ENCODE results near the gene IKZF1. TPM values are rescaled to one million over a fixed set of nuclear protein-coding genes. Genes with fewer than 3 reads are reported as not detected.

The IKZF1 gene
- total RNA-seq, 1 donor from 2014 or later: 3.6 TPM

- no peak for DNase-seq (ENCODE audit: low spot score in 2 of 2)
- intact Hi-C loops (cut with DNase I): no loop called here
- Histone ChIP-seq H3K4me1 (no peaks in the 10 kb centered on the region), H3K9me3 (no peaks in the 10 kb centered on the region), H3K27ac (no peak overlapping the region), H3K4me3 (no peak overlapping the region), H3K36me3 (no peaks in the 10 kb centered on the region), H3K27me3 (no peaks in the 10 kb centered on the region)
- no peak for TF ChIP-seq CTCF (IDR thresholded peaks at IDR 0.05)
Measured at GRCh38 chr7:50428911-50429310, 124.4 kb downstream of the IKZF1 start.

- Histone ChIP-seq H3K27ac (no peak overlapping the region), H3K27me3 (no peaks in the 10 kb centered on the region), H3K36me3 (no peaks in the 10 kb centered on the region), H3K9me3 (no peaks in the 10 kb centered on the region), H3K4me1 (no peaks in the 10 kb centered on the region), H3K4me3 (no peak overlapping the region)
- DNase-seq (ENCODE audit: low spot score in 2 of 2): no peak
- intact Hi-C loops (cut with DNase I): no loop called here
- no peak for TF ChIP-seq CTCF (IDR thresholded peaks at IDR 0.05)
Measured at GRCh38 chr7:50431316-50431715, 126.8 kb downstream of the IKZF1 start.

GRCh38 chr7:50431722-50432305 lies 127.3 kb downstream of the IKZF1 start:
- Histone ChIP-seq H3K9me3 (no peaks in the 10 kb centered on the region), H3K36me3 (no peaks in the 10 kb centered on the region), H3K27ac (no peak overlapping the region), H3K27me3 (no peaks in the 10 kb centered on the region), H3K4me3 (no peak overlapping the region), H3K4me1 (no peaks in the 10 kb centered on the region)
- intact Hi-C loops (cut with DNase I): no loop called here
- no peak for DNase-seq (ENCODE audit: low spot score in 2 of 2)
- TF ChIP-seq CTCF (IDR thresholded peaks at IDR 0.05): no peak

GRCh38 chr7:50436133-50436806 lies 131.8 kb downstream of the IKZF1 start:
- intact Hi-C loops (cut with DNase I): no loop called here

GRCh38 chr7:50446542-50446960 lies 142.0 kb downstream of the IKZF1 start:
- peaks cover 3 to 11% of the 10 kb centered on the region in 2 donors for H3K4me1 ChIP-seq
- DNase-seq (ENCODE audit: low spot score in 2 of 2): no peak
- H3K36me3 ChIP-seq: peaks cover 2 to 19% of the 10 kb centered on the region in 2 donors
- H3K9me3 ChIP-seq: no peaks in the 10 kb centered on the region
- no peak for TF ChIP-seq CTCF (IDR thresholded peaks at IDR 0.05)
- no peak overlapping the region for H3K27ac ChIP-seq
- intact Hi-C loops (cut with DNase I): no loop called here
- H3K27me3 ChIP-seq: no peaks in the 10 kb centered on the region
- no peak overlapping the region for H3K4me3 ChIP-seq

More at GRCh38 chr7:50436133-50436806, 131.8 kb downstream of the IKZF1 start:
- Histone ChIP-seq H3K36me3 (no peaks in the 10 kb centered on the region), H3K4me3 (no peak overlapping the region), H3K9me3 (no peaks in the 10 kb centered on the region), H3K27me3 (no peaks in the 10 kb centered on the region), H3K27ac (no peak overlapping the region), H3K4me1 (no peaks in the 10 kb centered on the region)
- no peak for DNase-seq (ENCODE audit: low spot score in 2 of 2)
- TF ChIP-seq CTCF (IDR thresholded peaks at IDR 0.05): no peak
